ENCODE measurements around the gene DSG1.

DSG1 gene

DNA sequence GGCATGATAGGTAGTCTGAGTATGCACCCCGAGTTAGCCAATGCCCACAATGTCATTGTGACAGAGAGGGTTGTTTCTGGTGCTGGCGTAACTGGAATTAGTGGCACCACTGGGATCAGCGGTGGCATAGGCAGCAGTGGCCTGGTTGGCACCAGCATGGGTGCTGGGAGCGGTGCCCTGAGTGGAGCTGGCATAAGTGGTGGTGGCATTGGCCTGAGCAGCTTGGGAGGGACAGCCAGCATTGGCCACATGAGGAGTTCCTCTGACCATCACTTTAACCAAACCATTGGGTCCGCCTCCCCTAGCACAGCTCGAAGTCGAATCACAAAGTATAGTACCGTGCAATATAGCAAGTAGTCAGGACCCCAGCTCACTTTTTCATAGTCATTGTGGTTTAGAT is 37.0 kb downstream of the DSG1 start:
- DNase-seq = no peak

DNA sequence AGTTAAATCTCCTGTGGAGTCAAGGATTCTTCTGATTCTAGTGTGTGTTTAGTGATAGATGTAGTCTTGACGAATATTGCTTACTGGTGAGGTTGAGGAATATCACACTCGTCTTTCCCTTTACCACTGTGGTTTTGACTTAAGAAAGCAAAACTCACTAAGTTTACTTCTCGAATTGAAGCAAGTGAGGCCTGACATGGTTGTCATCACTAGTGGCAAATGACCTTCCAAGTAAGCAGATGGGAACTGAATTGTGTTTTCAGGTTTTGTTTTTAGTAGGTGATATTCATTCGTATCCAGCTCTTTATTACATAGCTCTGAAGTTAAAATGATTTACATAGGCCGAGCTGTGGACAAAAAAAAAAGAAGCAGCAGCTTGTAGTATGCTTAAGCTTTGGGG is 38.1 kb downstream of the DSG1 start:
- DNase-seq = no peak

DNA sequence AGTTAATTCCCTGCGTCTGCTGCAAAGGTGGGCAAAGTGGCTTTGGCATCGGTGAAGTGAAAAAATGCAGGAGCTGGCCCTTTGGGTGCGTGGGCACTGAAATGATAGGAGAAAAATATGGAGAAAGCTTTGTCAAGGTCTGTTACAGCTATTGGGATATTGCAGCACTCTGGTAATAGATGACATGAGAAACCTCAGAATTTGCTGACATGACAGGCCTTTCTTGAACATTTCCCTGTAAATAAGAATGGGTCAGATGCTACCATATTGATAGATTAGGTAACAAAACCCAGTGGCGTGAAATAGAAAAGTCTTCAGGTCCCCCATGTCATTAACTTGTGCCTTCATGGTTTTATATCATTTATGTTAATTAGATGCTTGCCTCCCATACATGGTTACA is 46.2 kb downstream of the DSG1 start:
- DNase-seq = no peak

DNA sequence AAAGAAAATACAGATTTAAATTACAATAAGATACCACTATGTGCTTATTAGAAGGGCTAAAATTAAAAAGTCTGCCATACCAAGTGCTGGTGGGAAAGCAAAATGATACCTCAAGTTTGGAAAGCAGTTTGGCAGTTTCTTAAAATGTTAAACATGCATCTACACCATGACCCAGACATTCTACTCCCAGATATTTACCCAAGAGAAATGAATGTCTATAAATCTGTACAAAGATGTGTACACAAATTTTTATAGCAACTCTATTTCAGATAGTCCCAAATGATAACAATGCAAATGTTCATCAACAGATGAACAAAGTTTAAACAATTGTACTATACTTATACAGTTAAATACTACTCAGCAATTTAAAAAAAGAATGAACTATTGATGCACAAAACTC is 51.5 kb downstream of the DSG1 start:
- DNase-seq = no peak

DNA sequence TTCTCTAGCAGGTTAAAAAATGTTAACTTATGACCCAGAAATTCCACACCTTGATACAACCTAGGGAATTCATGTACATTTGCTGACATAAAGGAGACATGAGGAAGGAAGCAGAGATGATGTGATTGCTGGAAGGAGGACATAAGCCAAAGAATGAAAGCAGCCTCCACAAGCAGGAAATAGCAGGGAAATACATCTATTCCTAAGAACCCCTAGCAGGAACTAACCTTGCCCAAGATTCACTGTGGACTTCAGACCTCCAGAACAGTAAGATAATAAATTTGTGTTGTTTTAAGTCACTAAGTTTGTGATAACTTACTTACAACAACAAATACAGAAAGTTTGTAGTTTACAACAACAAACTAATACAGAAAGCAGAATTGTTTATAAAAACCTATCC is 54.0 kb downstream of the DSG1 start:
- no peak for DNase-seq

DNA sequence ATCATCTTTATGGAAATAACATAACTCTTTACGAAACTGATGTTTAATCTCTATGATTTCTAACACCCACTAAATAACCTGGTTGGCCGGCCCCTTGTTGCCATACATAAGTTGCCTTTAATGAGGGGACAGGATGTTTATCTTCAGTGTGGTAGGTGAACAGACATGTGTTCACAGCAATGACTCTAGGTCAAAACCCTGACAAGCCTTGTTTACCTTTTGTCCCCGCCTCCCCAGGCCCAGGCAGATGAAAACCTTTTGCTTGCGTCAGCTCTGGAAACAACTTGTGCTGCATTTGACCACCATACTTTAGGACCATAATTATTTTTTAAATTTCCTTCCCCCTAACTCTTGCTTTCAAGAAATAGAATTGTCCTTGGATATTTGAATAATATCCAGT is 55.7 kb downstream of the DSG1 start:
- DNase-seq = no peak

DNA sequence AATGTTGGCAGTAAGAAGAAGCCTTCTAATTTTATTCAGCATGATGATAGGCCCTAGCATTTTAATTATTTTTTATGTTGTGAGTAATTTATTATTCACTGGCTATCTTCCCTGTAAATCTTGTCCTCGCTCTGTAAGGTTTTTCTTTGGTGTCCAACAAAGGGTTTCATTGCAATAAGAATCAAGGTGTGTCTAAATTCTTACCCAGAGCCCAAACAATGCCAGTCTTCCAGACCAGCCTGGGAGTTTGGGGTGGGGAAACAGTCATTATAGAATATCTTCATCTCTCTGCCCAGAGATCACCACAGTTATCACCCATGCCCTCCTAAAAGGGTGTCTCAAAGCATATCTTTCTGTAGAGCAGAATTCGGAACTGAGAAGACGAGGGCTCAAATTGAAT is 58.5 kb downstream of the DSG1 start, which contains the start of gene DSG4:
TSS of gene DSG4 (plus strand) at position 301 of the 400 bp plus-strand sequence. CDS start 135 bp downstream, outside the sequence.
- DNase-seq = no peak

DNA sequence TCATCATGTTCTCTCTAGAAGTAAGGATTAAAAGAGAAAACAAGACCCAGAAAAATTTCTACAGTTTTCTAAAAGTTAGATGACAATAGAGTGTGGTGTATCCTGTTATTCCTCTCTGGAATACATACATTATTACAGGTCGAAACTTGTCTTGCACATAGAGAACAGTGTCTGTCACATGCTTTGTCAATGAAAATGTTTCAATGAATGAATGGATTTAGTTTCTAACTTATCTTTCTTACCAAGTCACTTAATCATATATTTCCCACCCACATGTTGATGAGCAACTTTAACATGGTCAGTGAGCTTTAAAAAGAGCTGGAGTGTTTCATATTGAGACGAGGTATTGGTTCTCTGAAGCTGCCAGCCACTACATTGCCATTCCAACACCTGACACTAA is 63.0 kb downstream of the DSG1 start:
- no peak for DNase-seq

DNA sequence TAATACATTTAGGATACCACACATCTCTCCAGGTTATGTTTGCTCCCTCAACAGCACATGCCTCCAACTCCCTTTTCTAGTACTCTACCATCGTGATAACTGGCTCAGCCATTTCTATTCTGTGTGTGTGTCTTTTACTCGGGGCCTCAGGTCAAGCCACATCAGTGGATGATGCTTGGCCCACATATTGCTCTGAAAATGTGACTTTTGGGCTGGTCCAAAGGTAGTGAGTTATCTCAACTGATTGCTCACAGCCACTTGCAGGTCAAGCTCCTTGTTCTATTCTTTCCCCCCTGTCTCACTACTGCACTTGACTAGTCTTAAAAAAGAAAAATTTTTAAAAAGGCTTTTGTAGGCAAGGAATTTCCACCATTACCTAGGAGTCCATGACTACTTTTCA is 64.1 kb downstream of the DSG1 start:
- no peak for DNase-seq

DNA sequence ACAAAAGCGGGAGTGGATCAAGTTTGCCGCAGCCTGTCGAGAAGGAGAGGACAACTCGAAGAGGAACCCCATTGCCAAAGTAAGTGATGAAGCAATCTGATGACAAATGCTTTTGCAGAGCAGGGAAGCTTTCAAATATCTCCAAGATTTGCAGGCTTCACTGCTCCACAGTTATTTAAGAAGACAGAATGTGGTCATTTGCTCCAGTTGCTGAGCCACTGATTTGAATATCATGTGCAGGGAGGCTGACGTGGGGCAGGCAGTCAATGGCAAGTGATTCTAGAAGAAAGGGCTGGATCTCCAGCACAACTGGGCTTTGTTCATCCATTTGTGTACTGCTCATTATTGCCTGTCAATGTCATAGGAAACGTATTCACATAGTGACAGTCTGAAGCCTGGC is 68.8 kb downstream of the DSG1 start:
- no peak for DNase-seq

DNA sequence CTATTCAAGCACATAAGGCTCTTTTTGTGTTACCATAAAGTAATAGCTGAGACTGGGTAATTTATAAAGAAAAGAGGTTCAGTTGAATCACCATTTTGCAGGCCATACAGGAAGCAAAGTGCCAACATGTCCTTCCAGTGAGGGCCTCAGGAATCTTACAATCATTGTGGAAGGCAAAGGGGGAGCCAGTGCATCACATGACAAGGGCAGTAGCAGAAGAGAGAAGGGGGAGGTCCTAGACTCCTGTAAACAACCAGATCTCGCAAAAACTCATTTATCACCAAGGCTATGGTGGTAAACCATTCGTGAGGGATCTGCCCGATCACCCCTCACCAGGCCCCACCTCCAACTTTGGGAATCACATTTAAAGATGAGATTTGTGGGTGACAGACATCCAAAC is 75.3 kb downstream of the DSG1 start:
- DNase-seq = no peak

DNA sequence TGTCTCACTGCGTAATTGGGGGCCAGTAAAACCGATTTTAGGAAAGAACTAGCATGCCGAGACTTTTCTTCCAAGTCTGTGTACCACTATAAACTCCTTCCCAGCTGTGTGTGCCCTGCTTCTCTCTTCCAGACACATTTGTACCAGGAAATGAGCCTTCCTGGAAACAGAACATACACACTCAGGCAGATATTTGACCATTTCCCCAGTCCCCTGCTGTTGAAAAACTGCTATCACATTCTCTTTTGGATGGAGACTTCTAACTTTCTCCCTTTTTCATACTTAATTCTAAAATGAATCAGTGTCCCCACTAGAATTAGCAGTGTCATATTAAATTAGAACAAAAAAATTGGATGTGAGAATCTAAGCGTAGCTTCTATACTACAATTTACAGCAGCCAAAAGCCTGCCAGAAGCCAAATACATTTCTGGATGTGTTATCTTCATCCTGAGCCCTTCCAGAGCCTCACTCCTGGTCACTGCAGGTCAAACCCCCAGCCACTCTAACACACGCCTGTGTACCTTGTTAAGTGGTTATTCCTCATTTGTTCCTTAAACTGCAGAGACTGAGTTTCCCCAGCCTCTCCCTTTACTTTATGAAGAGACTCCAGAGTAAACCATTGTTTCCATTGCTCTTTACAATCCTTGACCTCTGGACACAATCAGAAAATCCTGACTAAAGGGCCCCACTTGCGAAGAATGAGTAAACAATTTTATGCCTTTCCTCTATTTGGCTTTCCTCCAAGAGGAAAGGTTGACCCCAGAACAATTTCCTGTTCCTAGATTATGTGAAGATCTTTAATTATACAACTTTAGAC is 79.0 kb downstream of the DSG1 start:
- no peak for DNase-seq

DNA sequence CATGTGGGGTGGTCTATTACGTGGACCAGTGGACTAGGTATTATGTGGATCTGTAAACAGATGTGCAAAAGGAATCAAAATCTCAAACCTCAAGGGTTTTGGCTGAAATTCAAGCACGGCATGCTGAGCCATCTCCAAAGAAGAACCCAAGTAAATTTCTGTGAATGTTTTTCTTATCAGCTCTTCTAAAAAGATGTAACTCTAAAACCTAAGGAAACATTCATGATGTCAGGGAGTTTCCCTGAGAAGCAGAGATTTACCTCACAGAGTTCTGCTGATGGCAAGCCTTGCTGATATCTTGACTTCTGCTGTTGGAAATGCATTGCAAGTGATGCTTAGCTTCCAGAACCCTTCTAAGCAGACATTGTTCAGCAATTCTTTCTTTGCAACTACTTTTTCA is 80.2 kb downstream of the DSG1 start:
- no peak for DNase-seq

DNA sequence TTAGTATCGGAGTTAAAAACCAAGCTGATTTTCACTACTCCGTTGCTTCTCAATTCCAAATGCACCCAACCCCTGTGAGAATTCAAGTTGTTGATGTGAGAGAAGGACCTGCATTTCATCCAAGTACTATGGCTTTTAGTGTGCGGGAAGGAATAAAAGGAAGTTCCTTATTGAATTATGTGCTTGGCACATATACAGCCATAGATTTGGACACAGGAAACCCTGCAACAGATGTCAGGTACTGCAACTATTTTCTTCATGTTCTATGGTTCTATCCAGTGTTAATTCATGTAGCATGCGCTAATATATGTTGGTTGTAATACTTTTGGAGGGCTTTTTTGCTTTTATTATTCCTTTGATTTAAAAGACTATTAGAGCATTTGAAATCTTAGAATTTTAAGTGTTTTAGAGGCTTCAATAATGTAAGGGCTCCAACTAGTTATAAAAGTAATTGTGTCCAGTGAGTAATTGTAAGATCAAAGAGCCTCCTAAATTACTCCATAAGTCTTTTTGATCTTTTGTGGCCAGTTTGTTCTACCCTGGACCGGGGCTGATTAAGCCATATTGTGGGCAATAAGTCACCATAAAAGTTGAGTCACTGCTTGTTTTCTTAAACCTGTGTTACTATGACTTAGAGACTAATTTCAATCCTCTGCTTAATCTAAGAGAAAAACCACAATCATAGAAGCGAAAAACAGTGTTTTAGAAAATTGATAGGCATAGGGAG is 81.5 kb downstream of the DSG1 start:
- no peak for DNase-seq

DNA sequence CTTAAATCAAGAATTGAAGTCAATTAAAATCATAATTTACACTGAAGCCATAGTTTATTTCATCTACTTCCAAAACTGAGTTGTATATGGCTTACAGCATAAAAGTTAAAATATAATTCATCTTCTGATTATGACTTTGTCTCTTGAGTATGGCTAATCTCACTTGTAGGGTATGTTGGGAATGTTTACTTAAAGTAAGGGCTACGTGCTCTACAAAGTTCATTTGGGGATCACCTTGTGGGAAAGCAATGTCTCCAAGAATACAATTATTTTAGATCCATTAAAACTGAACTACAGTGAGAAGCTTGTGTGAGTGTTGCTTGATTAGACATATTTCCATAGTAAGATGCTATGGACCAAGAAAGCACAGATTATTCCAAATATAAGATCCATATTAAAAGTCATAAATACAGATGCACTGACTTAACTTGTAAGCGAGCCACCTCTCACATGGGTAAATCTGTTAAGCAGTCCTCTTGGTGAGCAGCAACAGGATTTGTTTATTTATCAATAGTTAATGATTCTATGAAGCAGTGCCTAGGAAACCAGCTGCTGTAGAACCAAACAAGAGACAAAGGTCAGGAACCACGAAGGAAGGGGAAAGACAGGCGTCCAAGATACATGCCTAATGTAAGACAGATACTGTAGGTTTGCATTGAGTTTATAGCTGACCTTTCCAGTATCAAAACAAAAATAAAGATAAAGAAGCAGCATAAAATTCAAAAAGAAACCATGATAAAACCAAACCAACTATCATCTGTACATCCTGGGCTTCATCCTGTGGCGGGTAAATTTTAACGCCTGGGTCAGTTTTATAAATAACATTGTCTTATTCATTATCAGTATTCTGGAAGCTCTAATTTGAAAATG is 83.4 kb downstream of the DSG1 start:
- no peak for DNase-seq

DNA sequence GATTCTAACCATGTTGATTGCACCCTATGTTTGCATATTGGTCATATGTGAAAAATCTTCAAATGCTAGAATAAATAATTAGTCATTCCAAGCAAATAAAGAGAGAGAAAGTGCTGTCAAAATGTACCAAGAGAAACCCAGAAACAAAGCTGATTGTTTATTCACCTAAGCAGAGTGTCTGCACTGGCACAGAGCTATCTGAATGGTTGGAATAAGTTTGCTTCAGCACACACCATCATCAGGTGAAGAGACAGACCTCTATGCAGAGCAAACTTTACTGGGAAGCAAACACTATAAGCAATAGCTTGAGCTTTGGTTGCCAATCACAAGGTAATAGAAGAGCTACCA is 84.0 kb downstream of the DSG1 start:
- no peak for DNase-seq

DNA sequence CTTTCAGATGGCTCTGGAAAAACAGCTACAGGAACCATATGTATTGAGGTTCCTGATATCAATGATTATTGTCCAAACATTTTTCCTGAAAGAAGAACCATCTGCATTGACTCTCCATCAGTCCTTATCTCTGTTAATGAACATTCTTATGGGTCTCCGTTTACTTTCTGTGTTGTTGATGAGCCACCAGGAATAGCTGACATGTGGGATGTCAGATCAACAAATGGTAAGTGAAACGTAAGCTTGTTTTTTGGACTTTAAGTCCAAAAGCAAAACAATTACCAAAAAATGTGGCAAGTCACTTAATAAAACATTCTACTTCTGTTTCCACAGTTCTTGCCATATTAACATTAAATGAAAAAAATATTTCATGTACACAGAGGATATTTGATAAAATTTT is 85.4 kb downstream of the DSG1 start:
- no peak for DNase-seq

Data from activated CD4-positive, alpha-beta T cell treated with anti-CD3 and anti-CD28 coated beads, Interleukin-2, amount 50 U/mL, for 16 hours (primary cell).